HepG2 (cell line): ENCODE results near the gene GLIS2.
A peak's percentile ranks its signal among the peaks of the same experiment; 100 is the strongest.

ENCODE experiments used
- ATF2 ChIP-seq: sonication (generic); formaldehyde crosslinking; IDR thresholded peaks from 2 replicates; pipeline ENCODE4 v1.4.0; 2020; ENCODE audit warnings: missing genetic modification reagents
- CBX2 ChIP-seq, 2 experiments: fragments of 200-600 bp in 1 of 2; sonication (generic); formaldehyde crosslinking in 1 of 2; IDR thresholded peaks; 2 replicates each; pipeline versions ENCODE4 v1.7.0 to v1.8.1; 2018 to 2022; ENCODE audit warnings: low read depth in 2 of 2, low read length in 1 of 2, mild to moderate bottlenecking in 1 of 2, missing genetic modification reagents in 1 of 2
- CTCF ChIP-seq: sonication (generic); formaldehyde crosslinking; IDR thresholded peaks from 2 replicates; pipeline ENCODE4 v1.5.0; 2020; ENCODE audit warnings: mild to moderate bottlenecking, missing genetic modification reagents, moderate library complexity
- FOXA1 ChIP-seq, 2 experiments: fragments of 450-650 bp in 1 of 2; sonication (generic) in 1 of 2; formaldehyde crosslinking in 1 of 2; IDR thresholded peaks; 2 replicates each; pipeline versions ENCODE4 v1.4.0 to v1.6.1; 2016 to 2020; ENCODE audit warnings: missing genetic modification reagents in 1 of 2
- MYC ChIP-seq: sonication (generic); formaldehyde crosslinking; IDR thresholded peaks from 2 replicates; pipeline ENCODE4 v1.9.0; 2021; ENCODE audit warnings: missing genetic modification reagents, borderline replicate concordance
- NFAT5 ChIP-seq: sonication (generic); formaldehyde crosslinking; IDR thresholded peaks from 2 replicates; pipeline ENCODE4 v1.4.0; 2020; ENCODE audit warnings: missing genetic modification reagents
- NFYB ChIP-seq: sonication (generic); formaldehyde crosslinking; IDR thresholded peaks from 2 replicates; pipeline ENCODE4 v1.4.0; 2020; ENCODE audit warnings: missing genetic modification reagents
- POLR2A ChIP-seq, 2 experiments: IDR thresholded peaks; 2 replicates each; pipeline ENCODE4 v1.6.1; 2011; ENCODE audit warnings: low read depth in 2 of 2, low read length in 2 of 2, mild to moderate bottlenecking in 1 of 2, moderate library complexity in 1 of 2; ENCODE audit not compliant: insufficient read depth in 1 of 2
- RAD21 ChIP-seq: fragments of 450-650 bp; formaldehyde crosslinking; IDR thresholded peaks from 2 replicates; pipeline ENCODE4 v1.5.0; 2020; ENCODE audit warnings: mild to moderate bottlenecking
- SMYD3 ChIP-seq: sonication (generic); formaldehyde crosslinking; IDR thresholded peaks from 2 replicates; pipeline ENCODE4 v1.8.1; 2023; ENCODE audit warnings: mild to moderate bottlenecking, missing genetic modification reagents
- YY1 ChIP-seq: IDR thresholded peaks from 2 replicates; pipeline ENCODE4 v1.6.1; 2011; ENCODE audit warnings: low read length, low read depth, moderate library complexity, mild to moderate bottlenecking; ENCODE audit not compliant: insufficient read depth, insufficient replicate concordance
- ZKSCAN8 ChIP-seq: IDR thresholded peaks from 2 replicates; pipeline ENCODE4 v1.6.1; 2016; ENCODE audit warnings: borderline replicate concordance, missing genetic modification reagents, missing compliant biosample characterization
- ZNF256 ChIP-seq: sonication (generic); formaldehyde crosslinking; conservative IDR thresholded peaks from 2 replicates; pipeline ENCODE4 v1.4.0; 2020; ENCODE audit warnings: missing genetic modification reagents
- ZNF337 ChIP-seq: sonication (generic); formaldehyde crosslinking; IDR thresholded peaks from 2 replicates; pipeline ENCODE4 v1.5.1; 2020; ENCODE audit warnings: missing genetic modification reagents, low read depth, mild to moderate bottlenecking, borderline replicate concordance

GRCh38 chr16:4382795-4383357, 67.0 kb downstream of the GLIS2 start:
- TF ChIP-seq NFYB (CRISPR knock-in tag) = no peak
- no peak for TF ChIP-seq FOXA1 (IDR thresholded peaks at IDR 0.05)
- no peak for TF ChIP-seq FOXA1 (CRISPR knock-in tag; IDR thresholded peaks at IDR 0.05)
- TF ChIP-seq ATF2 (CRISPR knock-in tag) = no peak
- no peak for TF ChIP-seq SMYD3 (CRISPR knock-in tag)
- peak in 1 of 2 experiments; percentile 36; a peak in 2 of 4 replicates for TF ChIP-seq POLR2A (IDR thresholded peaks at IDR 0.05; ENCODE audit: insufficient read depth in 1 of 2, low read depth in 2 of 2, low read length in 2 of 2)
- no peak for TF ChIP-seq NFAT5 (CRISPR knock-in tag)
- no peak for TF ChIP-seq YY1
- no peak for TF ChIP-seq ZKSCAN8
- no peak for TF ChIP-seq CTCF (CRISPR knock-in tag)
- no peak for TF ChIP-seq ZNF256 (CRISPR knock-in tag)
- TF ChIP-seq ZNF337 = no peak
- TF ChIP-seq CBX2 (IDR thresholded peaks at IDR 0.05; ENCODE audit: low read depth, low read length) = no peak
- no peak for TF ChIP-seq CBX2 (CRISPR knock-in tag; IDR thresholded peaks at IDR 0.05; ENCODE audit: low read depth)
- no peak for TF ChIP-seq RAD21 (CRISPR knock-in tag)
- no peak for TF ChIP-seq MYC (CRISPR knock-in tag)
